Pons (tissue), 1 donor: ENCODE measurements around the gene STXBP4.
A peak's percentile ranks its signal among the peaks of the same experiment; 100 is the strongest.
"Not testable (repeated sequence)": the region's sequence is repeated elsewhere in the genome, so short reads cannot be mapped to it uniquely, and the experiment has no call there.

Experiments used
- DNase-seq: peaks from one replicate; pipeline ENCODE4 v3.0.0-alpha.2; 2016; ENCODE audit warnings: low spot score

STXBP4 gene

DNA sequence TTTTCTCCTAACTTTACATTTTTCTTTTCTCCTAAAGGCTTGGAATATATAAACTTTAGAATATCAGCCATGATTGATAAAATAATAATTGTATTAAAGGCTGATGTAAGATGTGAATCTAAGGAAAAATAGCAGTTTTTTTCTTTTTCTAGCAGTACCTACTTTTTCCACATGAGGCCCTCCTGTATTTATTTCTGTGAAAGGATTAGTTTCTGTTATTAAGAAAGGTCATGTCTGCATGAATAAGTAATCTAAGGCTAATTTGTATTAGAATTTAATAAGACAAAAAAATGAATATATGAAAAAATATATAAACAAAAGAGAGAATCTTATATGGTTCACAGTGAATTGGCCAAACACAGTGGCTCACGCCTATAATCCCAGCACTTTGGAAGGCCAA lies 85.3 kb downstream of the STXBP4 start:
- DNase-seq, result no peak

DNA sequence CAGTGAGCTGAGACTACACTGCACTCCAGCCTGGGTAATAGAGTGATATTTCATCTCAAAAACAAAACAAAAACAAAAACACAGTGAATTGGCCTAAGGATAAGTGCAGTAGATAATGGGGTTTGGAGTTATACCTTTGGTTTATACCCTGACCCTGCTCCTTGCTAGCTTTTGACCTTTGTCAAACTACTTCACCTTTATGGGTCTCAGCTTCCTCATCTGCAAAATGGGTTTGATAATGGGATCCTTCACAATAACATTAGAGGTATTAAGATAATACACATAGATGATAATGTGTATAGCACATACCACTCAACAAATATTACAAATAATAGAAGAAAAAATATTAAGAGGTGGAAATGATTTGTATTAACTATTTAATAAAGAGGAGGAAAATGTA lies 85.9 kb downstream of the STXBP4 start:
- DNase-seq, result no peak

DNA sequence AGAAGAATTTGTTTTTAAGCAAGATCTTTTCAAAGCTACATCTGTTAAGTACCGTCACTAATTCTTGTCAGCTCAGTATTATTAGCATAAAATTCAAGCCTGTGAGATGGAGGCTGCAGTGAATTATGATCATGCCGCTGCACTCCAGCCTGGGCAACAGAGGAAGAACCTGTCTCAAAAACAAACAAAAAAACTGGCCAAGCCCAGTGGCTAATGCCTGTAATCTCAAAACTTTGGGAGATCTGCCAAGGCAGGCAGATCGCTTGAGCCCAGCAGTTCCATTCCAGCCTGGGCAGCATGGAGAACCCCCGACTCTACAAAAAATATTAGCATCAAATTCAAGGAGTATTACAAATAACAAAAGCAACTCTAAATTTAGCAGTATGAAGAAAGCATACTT lies 88.0 kb downstream of the STXBP4 start:
- DNase-seq, result no peak

DNA sequence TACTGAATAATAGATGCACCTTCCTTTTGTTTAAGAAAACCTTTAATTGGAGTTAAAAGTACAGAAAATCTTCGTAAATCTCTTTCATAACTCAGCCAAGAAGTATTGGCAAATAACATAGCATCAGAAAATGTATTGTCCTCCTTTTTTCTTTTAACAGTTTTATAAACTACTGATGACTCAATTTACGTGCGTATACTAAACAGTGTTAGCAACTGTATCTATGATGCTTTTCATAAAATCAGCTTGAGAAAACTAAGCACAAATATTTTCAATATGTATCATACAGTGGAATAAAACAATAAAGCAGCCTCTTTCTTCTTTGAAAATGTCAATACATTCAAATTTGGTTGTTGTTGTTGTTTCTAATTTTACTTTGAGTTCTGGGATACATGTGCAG lies 88.6 kb downstream of the STXBP4 start:
- DNase-seq, result no peak

DNA sequence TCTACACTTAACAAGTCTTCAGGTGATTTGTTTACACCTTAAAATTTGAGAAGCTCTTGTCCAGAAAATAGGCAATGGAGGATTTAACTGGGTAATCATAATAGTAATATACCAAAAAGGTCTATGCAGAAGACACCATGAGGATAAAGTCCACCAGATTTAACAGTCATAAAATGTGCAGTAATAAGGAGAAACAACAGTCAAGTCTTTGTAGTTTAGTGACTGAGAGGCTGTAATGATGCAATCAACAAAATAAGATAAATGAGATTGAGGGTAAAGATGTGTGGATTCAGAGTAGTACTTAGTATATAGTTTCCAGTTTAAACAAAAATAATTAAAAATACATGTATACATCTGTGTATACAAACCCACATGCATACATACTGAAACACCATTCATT lies 91.2 kb downstream of the STXBP4 start:
- no peak for DNase-seq

DNA sequence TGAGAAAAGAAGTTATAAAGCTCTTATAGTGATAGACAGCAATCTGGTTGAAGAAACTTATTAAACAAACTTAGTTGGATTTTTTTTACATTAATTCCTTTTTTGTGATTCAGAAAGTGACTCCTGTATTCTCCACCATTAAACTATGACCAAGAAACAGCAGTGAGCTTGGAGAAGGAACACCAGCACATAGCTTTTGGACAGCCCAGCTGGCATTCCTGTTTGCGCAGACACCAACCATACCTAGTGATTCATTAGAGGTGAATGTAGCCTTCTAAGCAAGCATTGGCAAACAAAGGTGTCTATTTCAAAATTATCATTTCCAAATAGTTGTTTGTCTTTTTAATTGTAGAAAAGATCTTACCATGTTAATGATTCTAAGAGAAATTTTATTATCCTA lies 94.4 kb downstream of the STXBP4 start:
- no peak for DNase-seq

DNA sequence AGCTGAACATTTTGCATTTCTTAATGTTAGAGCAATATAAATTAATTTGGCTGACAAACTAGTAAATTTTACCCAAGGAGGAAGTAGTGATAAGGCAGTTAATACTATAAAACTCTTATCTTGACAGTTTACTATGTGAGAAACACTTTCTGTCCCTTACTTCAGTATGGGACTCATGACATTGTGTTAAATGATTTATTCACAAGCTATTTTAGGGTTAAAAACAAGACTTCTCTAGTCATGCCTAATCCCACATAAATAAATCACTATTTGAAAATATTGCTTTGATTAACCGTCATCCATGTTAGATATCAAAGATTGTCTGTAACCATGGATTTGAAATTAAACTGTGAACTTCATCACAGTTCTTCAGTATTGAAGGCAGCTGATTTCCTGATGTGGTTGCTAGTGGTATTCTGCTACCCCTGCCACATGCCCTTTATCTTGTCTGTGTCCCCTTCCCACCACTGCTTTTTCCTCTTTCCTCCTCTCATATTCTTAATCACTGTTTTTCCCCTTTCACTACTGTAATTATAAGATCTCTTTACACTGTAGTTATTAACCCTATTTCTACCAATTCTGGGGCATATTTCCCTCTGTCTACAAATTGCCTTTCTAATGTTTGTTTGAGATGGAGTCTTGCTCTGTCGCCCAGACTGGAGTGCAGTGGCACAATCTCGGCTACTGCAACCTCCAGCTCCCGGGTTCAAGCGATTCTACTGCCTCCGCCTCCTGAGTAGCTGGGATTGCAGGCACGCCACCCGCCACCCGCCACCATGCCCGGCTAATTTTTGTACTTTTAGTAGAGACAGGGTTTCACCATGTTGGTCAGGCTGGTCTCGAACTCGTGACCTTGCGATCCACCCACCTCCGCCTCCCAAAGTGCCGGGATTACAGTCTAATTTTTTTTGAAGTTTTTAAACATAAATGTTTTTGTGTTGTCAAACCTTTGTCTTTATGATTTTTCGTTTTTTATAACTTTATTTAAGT lies 95.6 kb downstream of the STXBP4 start:
- no peak for DNase-seq

DNA sequence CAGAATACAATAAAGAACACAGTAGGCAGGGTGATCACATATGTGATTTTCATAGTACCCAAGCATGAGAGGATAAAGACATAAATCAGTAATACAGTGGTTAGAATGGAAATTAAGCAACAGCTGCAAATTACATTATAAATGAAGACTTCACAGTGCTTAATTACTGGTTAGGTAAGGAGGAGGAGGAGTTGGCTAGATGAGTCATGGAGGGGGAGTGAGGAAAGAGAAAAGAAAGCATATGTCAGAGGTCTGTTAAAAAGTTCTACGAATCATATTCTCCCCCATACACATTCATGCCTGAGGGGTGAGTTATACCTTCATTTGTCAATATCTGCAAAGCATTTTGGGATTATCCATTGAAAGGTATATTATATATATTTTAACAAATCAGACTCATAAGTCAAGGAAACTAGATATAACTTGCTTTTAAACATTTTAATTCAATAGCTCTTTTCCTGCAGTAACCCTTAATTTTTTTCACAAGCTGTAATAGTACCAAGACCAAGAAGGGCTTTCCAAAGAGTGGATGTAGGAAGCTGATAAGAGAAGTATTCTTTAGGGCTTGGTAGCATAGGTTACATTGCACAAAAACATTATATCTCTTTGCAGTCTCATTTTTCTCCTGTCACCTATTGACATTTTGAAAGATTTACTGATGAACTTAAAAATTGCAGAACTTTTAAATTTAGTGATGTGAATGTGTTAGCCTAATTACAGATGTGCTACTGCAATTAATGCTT lies 99.3 kb downstream of the STXBP4 start:
- no peak for DNase-seq

DNA sequence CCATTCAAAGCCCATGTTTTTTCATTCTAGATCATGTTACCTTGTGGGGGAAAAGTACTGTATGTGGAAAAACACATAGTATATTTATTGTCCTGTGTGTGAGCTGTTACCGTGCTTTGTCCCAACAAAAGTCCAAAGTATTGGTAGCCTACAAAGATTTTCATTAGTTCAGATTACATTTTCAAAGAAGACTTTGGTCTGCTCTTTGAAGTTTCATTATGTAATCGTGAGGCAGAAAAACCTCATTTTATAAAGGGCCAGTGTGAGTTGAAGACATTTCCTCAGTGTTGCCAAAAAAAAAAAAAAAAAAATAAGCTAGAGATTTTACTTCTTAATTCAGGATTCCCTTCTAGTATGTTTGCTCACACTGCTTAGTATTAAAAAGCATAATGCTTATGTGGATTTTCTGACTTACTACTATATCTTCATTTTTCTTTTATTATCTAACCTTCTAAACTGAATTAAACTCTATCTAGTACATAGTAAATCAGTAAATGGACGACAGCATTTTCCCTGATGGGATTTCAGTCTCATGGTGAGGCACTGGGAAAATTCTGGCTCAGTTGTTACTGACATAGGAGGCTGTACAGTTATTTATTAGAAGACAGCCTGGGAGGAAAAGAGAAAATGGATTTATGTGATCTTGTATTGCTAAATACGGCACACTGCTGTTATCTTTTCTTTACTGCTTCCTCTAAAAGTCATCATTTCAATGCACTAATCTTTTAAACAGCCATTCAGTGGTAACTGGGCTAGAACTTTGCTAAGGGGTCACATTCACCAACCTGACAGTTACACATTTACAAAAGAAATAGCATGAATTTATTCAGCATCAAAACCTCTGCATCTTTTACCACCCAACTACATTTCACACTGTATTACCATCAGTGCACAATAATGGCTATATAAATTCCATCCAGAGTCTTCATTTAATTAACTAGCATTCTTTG lies 100.6 kb downstream of the STXBP4 start:
- DNase-seq, result no peak

DNA sequence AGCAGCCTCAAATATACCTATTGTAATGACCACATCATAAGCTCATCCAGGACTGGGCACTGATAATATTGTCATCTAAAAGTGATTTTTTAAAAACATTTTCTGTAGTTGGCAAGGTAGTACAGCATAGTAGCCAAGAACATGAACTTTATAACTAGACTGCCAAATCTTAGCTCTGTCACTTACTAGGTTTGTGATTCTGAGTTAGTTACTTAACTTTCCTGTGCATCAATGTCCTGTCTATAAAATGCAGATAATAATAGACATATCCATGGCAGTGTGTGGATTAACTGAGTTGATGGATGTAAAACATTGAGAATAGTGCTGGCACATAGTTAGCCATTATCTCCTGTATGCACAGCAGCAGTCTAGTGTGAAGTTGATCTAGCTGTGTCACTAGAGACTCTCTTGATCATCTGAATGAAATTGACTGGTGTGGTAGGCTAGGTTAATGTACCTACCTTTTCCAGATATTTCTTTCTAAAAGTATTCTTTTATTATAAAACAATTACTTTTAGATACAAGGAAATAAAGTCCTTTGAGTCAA lies 101.5 kb downstream of the STXBP4 start:
- DNase-seq, result no peak

DNA sequence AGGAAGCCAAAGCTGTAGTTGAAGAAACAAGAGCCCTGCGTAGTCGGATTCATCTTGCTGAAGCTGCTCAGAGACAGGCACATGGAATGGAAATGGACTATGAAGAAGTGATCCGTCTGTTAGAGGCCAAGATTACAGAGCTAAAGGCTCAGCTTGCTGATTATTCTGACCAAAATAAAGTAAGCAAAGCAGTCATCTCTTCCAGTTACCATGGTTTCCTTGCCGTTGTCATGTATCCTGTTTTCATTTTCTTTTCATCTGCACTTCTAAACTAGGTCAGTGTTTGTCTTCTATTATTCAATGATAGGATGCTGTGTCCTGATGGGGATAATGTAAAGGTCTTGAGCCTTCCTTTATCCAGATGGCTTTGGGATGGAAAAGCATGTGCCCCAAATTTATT lies 104.3 kb downstream of the STXBP4 start:
- peak; percentile 12 for DNase-seq

DNA sequence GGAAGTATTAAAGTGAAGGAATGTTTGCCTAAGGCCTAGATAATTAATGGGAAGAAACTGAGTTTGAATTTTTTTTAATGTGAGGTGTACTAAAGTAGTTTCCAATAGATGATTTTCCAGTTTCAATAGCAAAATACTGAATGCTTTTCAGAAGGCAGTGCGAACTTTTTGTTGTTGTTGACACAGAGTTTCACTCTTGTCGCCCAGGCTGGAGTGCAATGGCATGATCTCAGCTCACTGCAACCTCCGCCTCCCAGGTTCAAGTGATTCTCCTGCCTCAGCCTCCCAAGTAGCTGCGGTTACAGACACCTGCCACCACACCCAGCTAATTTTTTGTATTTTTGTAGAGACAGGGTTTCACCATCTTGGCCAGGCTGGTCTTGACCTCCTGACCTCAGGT lies 104.9 kb downstream of the STXBP4 start:
- DNase-seq, result not testable (repeated sequence)

DNA sequence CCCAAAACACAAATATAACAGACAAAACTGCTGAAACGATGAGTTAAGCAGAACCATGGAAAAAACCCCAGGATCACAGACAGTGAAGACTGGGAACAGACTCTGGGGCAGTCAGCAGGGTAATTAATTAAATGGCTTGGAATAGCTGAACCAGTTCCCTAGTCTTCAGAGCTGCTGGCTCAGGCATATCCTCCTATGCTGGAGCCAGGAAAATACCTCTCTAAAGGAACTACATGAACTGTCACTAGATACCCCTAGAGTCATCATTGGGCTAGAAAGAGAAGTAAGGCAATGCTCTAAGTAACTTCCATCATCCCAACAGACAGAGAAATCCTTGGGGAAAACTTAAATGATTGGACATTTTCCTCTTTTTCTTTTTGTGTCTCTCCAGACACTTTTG lies 113.0 kb downstream of the STXBP4 start:
- DNase-seq, result no peak

DNA sequence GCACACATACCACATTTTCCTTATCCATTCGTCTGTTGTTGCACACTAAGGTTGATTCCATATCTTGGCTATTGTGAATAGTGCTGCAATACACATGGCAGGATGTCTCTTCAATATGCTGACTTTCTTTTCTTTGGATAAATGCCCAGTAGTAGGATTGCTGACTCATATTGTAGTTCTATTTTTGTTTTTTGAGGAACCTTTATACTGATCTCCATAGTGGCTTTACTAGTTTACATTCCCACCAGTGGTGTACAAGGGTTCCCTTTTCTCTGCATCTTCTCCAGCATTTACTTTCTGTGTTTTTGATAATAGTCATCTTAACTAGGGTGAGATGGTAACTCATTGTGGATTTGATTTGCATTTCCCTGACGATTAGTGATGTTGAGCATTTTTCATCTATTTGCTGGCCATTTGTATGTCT lies 118.1 kb downstream of the STXBP4 start:
- peak; percentile 54 for DNase-seq

DNA sequence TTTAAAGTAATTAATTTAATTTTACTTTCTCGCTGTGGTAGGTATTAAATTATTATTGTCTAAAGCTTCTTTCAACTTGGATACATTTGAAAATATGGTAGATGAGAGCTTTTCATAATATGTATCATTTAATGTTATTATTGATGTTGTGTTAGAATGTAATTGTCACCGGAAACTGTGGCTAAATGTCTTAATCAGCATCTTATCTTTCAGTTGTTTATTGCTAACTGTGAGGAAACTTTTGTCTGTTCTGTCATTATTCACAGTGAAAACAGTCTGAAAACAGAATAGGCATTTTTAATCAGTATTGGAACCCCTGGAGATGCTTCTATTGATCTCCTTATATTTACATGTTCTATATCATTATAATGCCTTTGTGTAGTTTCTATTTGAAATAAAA lies 120.7 kb downstream of the STXBP4 start:
- no peak for DNase-seq

DNA sequence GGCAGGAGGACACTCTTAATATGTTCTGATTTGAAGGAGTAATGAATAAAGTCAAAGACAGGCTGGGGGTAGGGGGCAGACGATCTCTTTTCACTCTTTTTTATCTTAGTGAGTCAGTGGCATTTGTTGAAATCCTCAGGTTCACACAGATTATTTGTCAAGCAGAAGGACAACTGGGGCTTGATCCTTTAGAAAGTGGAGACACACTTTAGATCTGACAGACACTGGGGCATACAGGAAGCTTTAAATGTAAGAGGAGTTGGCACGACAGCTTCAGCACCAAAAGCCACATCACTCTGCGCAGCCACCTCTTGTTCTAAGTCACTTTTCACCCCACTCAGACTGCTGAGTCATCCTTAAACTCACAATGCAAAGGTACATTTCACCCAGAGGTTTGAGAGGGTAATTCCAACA lies 121.5 kb downstream of the STXBP4 start:
- DNase-seq, result no peak

DNA sequence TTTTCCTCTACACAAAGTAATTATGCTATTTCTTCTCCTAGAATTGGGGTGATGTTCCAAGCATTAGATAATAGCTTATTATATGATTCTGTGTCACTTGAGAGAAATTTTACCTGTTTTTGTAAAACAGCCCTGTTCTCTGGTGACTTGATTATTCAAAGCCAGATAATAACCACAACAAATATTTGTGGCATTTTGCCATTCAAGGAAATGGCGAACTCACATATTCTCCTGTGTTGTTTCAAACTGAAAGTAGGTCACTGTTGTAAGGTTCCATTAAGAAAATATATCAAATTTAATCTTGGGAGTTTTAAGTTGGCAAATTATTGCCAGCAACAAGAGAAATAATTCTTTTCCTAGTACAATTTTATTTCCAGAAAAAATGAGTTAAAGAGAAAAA lies 124.8 kb downstream of the STXBP4 start:
- DNase-seq, result no peak

DNA sequence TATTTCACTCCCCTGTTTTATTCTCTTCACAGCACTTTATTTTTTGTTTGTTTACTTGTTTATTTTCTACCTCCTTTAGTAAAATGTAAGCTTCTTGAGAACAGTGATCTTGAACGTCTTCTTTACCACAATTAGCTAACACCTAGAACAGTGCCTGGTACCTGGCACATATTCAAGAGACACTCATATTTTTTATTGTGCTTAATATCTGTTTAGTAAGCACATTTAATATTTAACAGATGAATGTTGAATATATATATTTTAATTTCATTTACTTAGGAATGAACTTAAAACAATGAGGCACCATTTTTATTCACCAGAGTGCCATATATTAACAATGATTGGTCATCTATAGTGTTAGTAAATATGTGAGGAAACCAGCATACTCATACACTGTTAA lies 130.2 kb downstream of the STXBP4 start:
- no peak for DNase-seq

DNA sequence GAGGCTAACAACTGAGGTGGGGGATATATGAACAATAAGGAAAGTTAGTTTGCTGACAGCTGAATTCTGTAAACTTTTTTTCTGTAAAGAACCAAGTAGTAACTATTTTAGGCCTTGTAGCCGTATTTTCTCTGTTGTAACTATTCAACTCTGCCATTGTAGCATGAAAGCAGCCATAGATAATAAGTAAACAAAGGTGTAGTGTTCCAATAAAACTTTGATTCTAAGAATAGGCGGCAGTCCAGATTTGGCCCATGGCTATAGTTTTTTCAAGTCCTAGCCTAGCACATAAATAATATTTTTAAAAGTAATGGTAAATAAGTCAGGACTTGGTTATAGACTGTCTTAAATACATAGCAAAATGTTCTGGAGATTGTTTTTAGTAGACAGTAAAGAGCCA lies 142.0 kb downstream of the STXBP4 start:
- no peak for DNase-seq

DNA sequence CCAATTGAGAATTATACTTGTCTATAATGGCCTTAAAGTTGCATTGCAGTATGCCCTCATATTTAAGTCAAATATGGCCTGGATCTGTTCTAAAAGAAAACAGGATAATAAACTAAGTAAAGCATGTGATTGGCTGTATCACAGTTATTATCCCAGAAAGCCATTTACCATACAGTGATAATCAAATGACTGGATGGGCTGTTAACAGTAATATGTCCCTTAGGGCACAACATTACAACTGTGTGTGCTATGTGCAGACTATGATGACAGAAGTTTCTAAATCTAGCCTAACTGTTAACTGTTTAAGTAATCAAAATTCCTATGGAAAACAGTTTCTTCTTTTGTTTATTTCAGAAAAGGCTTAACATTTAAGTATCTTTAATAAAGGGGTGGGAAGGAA lies 145.7 kb downstream of the STXBP4 start:
- no peak for DNase-seq

DNA sequence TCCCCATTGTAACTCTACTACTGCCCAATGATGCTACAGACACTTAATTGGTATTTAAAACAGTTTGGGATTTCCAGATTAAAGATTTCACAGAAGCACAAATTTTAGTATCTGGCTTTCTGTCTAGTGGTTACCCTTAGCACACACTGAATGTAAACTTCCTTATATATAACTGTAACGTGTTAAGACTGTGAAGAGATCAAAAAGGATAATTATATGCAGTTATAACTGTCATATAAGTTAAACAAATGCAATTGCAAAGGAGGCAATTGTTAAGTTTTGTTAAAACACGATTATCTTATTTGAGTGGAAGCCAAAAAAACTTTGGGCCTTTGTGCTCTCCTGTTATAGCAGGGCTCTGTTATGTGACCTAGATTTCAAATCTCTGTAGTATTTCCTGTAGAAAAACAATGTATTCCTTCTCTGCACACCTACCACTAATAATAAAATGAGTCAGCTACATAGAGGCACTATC lies 147.9 kb downstream of the STXBP4 start:
- no peak for DNase-seq

DNA sequence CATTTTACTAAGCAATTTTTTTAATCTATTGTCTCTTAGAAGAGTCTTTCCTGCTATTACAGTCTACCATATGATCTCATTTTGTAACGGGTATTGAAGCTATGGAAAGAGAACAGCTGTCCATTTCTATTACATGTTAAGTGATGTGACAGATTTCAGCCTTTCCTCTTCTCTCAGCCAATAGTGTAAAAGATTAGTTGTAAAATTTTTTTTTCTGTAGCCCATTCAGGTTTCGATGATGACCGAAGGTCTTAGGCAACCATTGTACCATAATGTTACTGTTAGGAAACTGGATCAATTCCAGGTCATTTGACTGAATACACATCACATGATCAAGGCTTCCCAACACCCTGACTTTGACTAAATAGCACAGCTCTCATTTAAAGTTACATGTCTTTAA lies 148.6 kb downstream of the STXBP4 start:
- no peak for DNase-seq
